HG03378 (cell line): Measurements from ENCODE around the gene ERGIC1.

Experiments
- ATAC-seq: cut with Tn5 transposase; IDR thresholded peaks from one replicate; pipeline ENCODE4 v1.9.1; 2021; ENCODE audit warnings: mild to moderate bottlenecking, moderate library complexity; ENCODE audit not compliant: unreplicated experiment

Gene ERGIC1

DNA sequence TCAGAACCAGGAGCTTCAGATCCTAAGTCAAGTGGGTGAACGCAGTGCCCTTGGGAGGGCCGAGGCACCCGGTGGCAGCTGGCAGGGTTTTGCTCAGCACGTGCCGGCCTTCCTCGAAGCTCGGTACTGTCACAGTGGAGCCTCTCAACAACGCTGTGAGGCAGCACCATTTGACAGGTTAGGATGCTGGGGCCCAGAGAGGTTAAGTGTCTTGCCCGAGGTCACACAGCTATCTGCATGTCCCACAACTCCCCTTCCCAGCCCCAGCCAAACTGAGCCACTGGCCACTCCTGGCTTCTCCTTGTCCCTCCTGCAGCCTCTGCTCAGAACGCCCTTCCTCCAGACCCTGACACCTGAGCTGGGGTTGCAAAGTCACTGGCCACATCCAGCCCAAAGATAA, 81.5 kb downstream of the ERGIC1 start:
- no peak for ATAC-seq

DNA sequence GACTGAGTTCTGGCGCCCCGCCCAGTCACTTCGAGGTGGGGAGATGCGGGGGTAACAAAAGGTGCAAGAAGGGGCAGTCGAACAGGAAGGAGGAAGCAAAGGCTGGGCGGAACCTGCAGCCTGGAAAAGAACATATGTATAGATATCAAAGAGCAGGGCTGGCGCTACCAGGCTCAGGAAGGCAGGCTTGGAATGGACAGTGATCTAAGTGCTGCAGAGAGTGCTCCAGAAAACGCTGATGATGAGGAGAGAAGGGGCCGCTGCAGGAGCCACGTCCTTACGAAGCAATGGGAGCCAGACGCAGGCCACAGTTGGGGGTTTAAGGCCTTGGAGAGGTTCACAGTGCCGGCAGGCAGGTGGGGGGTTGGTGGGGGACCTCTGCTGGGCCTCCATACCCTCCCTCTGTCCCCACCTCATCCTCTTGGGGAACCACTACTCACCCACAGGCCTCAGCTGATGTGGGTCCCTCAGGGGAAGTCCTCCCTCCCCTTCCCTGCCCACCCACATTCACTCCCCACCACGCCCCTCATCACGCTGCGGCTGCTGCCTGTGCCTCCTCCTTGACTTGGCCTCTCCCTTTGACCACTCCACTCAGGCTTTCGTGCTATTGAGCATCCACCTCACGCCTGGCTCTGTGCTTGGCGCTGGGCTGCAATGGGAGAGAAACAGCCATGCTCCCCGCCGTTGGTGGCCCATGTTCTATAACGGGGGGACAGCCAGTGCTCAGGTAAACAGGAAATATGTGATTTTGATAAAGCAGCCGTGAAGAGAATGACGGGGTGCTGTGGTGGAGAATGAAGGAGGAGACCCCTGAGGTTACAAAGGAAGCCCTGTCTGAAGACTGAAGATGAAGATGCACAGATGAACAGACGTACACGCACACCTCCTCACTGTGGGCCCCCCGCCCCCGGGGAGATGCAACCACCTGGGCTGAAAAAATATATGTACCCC, 84.6 kb downstream of the ERGIC1 start:
- ATAC-seq, result no peak

DNA sequence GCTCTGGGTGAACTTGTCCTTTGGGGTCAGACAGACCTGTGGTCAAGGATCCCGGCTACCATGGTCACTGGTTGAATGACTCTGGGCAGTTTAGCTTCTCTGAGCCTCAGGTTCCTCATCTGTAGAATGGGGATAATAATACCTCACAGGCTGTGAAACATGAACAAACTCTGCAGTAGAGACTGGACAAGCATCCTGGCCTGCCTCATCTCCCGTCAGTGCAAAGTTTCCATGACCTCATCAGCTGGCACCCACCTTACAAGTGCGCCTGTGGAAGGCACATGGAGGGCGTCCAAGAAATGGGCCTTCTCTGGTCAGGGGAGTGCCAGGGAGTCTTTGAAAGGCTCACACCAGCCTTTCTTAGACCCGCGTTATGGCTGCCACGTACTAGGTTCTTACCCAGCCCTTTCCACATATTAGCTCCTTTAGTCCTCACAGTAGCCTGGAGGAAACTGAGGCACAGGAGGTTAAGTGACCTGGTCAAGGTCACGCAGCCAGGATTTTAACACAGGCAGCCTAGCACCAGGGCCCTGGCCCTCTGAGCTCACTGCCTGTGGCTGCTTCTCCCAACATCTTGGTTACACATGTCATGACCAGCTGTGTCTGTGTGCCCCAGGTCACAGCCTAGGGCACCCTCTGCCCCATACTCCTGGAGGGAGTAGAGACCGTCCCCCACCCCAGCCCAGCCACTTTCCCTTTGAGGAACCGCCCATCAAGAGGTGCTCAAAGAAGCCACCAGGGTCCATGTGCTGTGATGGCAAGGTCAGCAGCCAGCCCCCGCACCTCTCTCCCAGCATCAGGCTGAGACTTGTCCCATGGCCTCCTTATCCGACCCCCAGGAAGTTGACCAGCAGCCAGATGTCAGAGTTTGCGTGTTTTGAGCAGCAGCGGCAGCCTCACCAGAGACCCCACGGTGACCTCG, 85.7 kb downstream of the ERGIC1 start:
- no peak for ATAC-seq

DNA sequence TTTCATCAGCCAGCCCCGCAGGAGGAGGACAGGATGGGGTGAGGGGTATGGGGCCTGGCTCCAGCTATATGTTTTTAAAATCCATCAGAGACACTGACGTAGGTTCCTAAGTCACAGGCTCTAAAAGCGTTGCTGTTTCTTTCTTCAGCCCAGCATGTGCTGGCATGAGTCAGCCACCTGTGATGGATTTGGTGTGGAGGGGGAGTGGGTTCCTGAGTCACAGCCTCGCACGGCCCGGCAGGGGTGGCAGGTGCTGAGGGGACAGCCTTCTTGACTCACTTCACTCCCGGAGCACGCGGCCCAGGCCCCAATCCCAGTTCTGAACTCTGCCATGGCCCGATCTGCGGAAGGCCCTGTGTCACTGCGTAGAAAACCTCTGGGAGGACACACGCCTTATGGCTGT, 86.4 kb downstream of the ERGIC1 start:
- no peak for ATAC-seq

DNA sequence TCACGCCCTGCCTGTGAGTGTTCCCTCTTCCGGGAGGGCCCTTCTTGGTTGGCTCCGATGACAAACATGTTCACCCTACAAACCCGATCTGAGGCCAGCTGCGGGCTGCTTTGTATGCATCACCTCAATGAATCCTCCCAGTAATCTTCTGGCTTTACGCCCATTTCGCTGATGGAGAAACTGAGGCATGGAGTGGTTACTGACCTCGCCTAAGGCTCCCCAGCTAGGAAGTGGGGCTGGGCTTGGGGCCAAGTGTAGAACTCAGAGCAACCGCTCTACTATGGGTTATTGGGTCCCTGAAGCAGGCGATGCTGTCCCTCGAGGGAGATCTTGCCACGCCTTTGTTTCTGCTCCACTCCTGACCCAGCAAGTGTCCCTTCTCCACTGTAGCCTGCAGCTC, 86.9 kb downstream of the ERGIC1 start:
- no peak for ATAC-seq

DNA sequence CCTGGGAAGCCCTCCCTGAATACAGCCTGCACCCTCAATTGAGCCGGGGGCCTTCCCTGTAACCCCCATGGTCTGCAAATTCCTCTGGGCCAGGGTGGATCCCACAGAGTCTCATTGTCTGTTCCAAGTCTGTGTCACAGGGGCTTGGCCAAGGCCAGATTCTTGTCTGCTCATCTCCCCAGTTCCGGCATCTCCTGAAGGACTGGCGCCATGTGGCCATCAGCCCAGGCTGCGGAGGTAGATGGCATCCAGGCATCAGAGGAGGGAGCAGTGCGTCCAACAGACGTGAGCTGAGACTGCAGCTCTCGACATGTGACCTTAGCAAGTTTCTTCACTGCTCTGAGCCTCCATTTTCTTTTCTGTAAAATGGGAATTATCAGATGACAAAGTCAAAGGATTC, 87.9 kb downstream of the ERGIC1 start:
- ATAC-seq, result no peak

DNA sequence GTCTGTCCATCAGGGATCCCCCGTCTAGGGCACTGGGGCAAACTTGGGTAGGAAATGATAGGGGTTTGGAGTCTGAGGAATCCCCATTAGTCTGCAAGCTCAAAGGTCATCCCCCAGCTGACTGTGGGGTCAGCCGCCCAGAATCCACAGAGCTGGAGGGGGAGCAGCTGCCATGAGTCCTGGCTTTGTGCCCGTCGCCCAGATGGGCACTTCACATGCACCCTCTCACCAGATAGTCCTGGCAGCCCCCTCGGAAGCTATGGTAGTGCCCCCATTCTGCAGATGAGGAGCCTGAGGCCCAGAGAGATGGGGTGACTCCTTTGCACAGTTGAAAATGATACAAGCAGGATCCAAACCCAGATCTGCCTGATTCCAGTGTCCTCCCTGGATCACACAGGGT, 89.5 kb downstream of the ERGIC1 start:
- ATAC-seq, result no peak

DNA sequence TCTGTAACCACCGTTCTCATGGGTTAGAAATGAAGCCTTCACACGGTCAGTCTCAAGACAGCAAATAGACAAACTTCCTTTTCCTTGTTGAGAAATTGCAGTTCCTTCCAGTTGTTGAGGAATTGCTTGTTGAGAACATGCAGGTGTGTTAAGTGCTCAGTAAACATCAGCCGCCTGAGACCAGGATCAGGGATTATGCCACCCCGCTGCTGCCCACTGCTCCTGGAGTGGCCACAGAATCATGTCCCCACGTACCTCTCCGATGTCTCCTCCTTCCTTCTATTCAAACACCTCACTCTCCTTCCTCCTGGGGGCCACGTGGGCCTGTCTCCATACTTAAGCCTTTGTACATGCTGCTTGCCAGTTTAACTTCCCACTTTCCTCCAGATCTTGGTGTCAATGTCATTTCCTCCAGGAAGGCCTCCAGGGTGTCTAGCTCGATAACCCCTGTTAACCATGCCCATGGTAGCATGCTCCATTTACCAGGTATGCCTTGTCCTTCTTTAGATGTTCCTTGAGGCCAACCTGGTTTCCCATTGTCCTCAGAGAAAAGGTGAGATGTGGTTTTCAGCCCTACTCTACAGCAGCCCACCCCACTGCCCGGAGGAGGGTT, 91.4 kb downstream of the ERGIC1 start:
- no peak for ATAC-seq

DNA sequence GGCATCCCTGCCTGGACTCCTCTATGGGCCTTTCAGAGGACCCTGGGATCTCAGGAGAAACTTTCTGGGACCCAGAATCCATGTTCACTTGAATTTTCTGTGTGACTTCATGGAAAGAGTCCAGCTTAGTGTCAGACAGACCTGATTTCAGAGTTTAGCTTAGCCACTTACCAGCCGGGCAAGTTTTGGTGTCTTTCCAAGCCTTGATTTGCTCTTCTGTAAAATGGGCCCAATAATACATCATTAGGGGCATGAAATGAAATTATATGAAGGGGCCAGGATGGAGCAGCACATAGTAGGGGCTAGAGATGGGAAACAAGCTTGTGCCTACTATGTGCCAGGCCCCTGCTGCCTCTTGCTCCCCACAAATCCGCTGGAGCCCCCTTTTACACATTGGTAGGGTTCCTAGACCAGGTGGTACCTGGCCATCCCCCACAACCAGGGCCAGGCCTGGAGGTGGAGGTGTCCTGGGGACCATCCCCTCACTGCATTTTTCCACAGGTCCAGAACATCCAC, 92.0 kb downstream of the ERGIC1 start:
- ATAC-seq, result no peak

DNA sequence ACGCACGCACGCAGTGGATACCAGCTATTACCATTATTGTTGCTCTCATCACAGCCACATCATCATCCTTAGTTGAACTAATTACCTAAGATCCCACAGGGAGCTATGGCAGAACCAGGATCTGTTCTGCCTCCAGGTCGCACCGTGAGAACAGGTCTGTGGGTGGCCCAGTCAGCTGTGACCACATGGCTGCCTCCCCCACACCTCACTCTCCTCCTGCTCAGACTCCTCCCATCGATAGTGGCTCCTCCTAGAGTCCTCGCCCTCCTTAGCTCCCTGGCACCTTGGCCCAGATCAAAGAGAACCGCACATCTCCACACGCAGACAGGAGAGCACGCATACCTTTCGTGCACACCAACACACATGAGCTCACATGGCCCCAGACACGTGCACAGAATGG, 92.7 kb downstream of the ERGIC1 start:
- no peak for ATAC-seq

DNA sequence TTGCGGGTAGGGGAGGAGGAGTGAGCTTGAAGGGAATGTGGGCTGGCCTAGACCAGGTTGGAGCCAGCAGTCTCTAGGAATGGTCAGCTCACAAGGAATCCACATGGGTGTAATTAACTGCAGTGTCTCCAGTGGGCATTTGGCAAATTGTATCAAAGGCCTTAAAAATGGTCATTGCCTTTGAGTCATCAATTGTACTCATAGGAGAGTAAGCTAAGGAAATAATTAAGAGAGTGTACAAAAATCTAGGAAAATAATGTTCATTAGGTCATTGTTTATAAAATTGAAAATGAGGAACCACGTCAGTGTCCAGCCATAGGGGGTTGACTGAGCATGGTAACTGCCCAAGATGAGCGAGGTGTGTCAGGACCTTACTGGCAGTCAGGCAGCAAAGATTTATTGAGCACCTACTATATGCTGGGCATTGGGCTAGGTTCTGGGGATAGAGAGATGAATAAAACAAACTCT, 95.4 kb downstream of the ERGIC1 start:
- ATAC-seq, result no peak

DNA sequence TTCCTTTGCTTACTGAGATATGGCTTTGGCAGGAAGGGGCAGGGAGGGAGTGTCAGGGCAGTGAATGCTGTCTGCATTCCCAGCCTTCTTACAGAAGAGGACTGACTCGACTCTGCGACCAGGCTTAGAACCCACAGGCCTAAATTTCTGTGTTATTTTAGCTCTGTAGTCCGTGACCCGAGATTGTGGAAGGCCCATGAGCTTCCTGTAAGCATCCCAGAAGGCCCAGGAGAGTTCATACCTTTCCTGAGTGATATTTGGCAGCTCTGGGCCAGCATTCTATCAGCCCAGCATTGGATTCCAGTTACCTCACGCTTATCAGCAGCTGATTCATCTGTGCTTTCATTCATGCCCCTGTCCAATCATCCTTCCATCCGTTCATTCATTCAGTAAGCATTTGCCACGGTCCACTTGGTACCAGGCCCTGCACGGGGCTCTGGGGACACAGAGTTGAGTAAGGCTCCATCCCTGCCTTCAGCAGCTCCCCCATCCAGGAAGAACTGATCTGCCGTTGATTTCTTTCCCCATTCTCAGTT, 97.0 kb downstream of the ERGIC1 start:
- ATAC-seq, result no peak

DNA sequence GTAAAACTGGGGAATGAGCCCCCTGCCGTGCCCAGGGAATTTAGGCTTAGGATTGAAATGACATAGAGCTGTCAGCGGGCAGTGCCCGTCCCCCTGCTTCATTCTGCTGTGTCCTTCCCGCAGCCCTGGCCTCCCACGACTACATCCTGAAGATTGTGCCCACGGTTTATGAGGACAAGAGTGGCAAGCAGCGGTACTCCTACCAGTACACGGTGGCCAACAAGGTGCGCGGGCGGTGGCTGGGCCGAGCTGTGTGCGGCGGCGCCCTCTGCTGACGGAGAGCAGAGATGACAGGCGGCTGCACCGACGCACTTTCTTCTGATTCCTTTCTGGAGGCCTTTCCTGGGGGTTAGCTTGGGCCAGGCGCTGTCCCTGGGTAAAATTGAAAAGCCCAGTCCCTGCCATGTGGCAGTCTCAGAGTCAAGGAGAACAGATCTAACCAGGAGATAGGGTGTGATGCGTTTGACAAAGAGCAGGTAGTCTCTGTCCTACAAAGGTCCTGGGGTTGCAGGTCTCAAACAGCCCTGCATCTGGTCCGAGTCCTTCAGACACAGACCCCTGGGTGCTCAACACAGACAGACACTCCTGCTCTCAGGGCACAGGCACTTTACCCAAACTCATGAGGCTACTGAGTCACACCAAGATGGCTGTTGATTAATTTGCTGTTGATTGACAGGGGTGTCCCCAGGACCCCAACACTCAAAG, 98.4 kb downstream of the ERGIC1 start:
- ATAC-seq, result no peak

DNA sequence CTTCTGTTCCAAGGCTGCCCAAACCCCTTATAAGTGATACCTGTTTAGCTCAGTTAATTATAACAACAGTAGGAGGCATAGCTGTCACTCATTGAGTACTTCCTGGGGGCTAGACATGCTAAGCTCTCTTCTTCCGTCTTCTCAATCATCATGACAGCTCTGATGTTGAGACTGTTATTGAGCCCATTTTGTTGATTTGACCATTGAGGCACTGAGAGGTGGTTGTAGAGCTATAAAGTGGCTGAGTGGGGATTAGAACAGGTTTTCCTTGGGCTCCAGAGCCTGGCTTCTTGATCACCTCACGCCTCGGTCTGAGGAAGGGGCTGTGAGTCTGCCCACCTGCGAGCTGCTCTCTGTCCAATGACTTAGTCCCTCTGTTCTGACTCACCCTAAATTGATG, 99.2 kb downstream of the ERGIC1 start:
- ATAC-seq, result no peak

DNA sequence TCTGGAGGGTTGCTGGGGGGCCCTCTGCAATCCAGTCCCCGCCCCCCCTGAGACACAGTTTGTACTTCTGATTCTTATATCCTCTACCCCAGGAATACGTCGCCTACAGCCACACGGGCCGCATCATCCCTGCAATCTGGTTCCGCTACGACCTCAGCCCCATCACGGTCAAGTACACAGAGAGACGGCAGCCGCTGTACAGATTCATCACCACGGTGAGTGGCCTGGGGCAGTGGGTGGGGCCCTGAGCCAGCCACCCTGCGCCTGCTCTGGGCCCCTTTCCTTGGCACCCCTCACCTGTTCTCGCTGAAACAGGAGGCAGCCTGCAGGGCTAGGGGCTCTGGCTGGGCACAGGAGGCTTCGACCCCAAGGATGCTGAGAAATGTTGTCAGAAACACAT, 101.0 kb downstream of the ERGIC1 start:
- ATAC-seq, result no peak

DNA sequence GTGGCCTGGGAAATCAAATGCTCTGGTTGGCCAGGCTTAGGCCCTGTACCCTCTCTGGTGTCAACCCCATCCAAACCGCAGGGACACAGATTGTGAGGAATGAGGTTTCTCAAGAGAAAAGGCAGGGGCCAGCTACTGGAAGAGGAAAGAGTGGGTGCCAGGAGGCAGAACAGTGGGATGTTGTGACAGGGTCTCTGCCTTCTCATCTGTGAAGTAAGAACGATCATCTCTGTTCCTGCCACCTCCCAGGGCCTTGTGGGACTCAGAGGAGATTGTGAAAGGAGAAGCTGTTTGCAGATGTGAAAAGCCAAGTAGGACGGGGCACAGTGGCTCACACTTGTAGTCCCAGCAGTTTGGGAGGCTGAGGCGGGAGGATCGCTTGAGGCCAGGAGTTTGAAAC, 102.3 kb downstream of the ERGIC1 start:
- ATAC-seq, result no peak

DNA sequence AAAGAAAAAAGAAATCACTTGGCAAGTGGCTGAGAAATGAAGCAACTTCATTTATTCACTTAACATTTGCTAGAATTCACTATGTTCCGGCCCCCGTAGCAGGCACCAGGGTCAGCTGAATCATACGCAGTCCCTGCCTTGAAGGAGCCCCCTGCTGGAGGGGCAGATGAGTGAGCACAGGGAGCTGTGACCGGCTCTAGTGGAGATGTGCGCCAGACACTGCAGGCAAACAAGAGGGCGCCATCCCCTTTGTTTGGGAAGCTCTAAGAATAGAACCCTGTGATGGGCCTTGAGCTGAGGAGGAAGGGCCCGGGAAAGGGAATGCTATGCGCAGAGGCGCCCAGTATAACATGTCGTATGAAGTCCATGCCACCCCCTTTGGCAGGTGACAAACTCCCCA, 105.0 kb downstream of the ERGIC1 start:
- ATAC-seq, result no peak

DNA sequence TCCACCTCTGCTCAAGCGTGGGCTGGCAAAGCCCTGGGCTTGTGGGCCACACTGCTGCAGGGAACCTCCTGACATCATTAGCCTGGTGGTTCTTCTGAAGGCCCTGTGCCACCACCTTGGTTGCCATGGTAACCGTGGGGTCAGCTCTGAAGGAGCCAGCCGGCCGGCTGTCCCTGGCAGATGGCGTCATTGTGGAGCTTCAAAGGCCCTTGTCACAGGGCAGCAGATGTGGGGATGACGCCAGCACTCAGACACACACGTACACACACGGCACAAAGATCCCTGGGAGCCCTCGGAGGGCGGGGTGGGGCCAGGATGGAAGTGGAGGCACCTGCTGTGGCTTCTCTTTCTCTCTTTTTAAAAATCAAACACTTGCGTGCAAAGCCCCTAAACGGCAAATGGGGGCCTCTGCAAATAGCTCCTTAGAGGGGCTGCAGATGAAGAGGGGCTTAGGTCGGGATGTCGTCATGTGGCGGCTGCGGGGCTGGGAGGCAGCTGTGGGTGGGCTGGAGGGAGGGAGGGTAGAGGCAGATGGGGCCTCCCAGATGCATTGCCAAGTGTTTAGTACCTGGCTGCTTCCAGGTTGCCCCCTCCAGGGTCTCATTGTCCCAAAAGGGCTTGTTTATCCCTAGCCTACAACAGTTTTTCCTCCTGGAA, 105.7 kb downstream of the ERGIC1 start:
- ATAC-seq, result no peak

DNA sequence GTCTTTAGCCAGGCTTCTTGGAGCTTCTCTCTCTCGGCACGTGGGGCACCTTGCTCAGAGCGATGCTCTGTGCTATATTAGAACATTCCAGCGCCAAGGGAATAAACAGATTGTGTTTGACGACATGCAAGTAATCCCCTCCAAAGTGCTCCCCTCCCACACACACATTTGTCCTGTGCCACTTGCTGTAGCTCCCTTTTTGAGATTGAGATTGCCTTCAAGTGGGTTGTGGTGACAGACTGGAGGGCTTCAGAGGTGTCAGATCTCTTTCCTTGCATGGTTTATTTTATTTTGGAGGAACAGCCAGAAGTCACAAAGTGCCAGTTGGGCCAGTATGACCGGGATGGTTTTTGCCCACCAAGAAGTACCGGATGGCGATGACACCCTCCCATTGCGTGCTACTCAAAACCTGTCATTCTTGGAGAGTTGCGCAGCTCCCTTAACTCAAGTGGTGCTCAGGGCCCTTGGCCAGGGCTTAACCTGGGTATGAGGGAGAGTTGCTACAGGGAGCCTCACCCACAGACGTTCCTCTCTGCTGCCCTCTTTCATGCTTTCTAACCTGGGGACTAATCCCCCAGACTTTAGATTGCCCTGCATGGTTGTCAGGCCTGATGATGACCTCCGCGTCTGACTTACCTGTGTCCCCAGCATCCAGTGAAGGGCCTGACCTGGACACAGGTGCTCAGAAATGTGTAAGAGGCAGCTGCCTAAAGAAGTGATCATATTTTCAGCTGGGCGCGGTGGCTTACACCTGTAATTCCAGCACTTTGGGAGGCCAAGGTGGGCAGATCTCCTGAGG, 106.4 kb downstream of the ERGIC1 start:
- no peak for ATAC-seq
